ENCODE measurements around the gene MARCHF10.

The MARCHF10 gene

GRCh38 chr17:62664336-62665120 is 143.6 kb downstream of the MARCHF10 start:
- TF ChIP-seq, protein P1, sequence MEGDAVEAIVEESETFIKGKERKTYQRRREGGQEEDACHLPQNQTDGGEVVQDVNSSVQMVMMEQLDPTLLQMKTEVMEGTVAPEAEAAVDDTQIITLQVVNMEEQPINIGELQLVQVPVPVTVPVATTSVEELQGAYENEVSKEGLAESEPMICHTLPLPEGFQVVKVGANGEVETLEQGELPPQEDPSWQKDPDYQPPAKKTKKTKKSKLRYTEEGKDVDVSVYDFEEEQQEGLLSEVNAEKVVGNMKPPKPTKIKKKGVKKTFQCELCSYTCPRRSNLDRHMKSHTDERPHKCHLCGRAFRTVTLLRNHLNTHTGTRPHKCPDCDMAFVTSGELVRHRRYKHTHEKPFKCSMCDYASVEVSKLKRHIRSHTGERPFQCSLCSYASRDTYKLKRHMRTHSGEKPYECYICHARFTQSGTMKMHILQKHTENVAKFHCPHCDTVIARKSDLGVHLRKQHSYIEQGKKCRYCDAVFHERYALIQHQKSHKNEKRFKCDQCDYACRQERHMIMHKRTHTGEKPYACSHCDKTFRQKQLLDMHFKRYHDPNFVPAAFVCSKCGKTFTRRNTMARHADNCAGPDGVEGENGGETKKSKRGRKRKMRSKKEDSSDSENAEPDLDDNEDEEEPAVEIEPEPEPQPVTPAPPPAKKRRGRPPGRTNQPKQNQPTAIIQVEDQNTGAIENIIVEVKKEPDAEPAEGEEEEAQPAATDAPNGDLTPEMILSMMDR (IDR thresholded peaks at IDR 0.05), result no peak
- Histone ChIP-seq H3K27ac (no peak overlapping the region), H3K4me3 (no peak overlapping the region)
- no peak for DNase-seq (ENCODE audit: low spot score)

DNA sequence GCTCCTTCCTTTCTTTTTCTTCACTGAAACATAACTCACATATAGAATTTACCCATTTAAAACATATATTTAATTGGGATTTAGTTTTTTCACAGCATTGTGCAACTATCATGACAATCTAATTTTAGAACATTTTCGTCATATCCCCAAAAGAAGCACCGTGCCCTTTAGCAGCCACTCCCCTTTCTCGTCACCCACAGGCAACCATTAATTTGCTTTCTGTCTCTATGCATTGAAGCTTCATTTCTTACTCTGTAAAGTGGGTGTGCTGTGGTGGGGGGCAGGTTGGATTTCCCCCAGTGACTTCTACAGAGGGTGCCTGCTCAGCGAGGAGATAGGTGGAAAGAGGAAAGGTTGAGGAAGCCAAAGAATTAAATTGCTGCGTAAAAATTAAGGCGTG is 144.8 kb downstream of the MARCHF10 start:
- no peak overlapping the region for H3K4me3 ChIP-seq
- no peak overlapping the region for H3K27ac ChIP-seq
- no peak for DNase-seq (ENCODE audit: low spot score)
- TF ChIP-seq, protein P1 (IDR thresholded peaks at IDR 0.05), result no peak

GRCh38 chr17:62662855-62663254 is 145.3 kb downstream of the MARCHF10 start:
- TF ChIP-seq, protein P1 (IDR thresholded peaks at IDR 0.05), result no peak
- Histone ChIP-seq H3K27ac (no peak overlapping the region), H3K4me3 (no peak overlapping the region)
- no peak for DNase-seq (ENCODE audit: low spot score)

- no peak for DNase-seq (ENCODE audit: low spot score)
- TF ChIP-seq, protein P1 (IDR thresholded peaks at IDR 0.05), result no peak
- H3K27ac ChIP-seq, result no peak overlapping the region
- H3K4me3 ChIP-seq, result no peak overlapping the region
Observed at GRCh38 chr17:62661337-62661736, 146.8 kb downstream of the MARCHF10 start.

DNA sequence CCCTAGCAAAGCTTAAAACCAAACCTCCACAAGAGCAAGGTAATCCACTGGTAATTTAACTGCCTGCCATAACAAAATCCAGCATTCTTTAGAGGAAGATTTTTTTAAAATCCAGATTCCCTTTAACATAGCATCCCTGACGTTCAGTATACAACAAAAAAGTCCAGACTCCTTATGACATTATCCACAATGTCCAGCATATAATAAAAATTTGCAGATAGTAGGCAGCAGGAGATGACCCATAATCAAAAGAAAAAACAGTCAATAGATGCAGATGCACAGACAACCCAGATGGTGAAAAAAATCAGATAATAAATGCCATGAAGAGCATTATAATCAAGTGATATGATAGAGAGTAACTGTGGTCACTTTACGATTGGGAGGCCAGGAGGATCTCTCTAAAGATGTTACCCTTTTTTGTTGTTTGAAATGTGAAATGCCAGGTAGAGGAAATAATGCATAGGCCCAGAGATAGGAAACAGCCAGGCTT is 147.4 kb downstream of the MARCHF10 start:
- H3K27ac ChIP-seq, result no peak overlapping the region
- no peak overlapping the region for H3K4me3 ChIP-seq
- no peak for DNase-seq (ENCODE audit: low spot score)
- TF ChIP-seq, protein P1 (IDR thresholded peaks at IDR 0.05), result no peak

DNA sequence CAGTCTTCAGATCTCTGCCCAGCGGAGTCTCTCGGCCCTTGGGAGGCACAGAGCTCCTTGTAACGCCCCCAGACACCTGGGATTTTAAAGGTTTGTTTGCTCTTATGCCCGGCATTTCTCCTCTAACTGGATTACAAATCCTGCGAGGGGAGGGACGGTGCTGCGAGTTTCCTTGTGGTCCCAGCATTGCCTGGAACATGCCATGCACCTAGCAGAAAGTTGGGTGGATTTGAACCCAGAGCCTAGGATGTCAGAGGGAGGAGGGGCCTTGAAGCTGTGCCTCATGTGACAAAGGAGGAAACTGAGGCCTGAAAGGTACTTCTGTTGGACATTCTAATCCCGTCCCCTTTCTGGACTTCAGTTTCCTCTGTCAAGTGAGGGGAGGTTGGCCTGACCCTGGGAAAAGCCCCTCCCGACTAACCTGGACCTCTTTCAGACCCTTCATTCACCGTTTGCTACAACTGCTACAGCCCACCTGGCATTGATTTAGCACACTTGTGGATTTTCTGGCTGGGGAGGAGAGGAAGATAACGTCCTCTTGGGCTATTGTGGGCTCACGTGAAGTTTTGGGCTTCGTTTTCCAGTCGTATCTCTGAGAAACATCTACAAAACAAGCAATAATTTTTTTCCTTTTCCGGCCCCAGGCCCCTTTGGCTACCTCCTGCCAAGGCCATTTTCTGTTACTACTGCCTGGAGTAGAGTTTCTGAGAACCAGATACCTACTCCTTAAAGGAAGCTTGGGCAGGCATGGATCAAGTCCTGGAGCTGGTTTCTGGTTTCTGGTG is 149.8 kb downstream of the MARCHF10 start:
- Histone ChIP-seq H3K27ac (no peak overlapping the region), H3K4me3 (no peak overlapping the region)
- TF ChIP-seq, protein P1 (IDR thresholded peaks at IDR 0.05), result no peak
- DNase-seq (ENCODE audit: low spot score), result no peak
